HepG2 (cell line): ENCODE data around the gene PHKG2. TPM values are rescaled to one million over a fixed set of nuclear protein-coding genes. Genes with fewer than 3 reads are reported as not detected.
A peak's percentile ranks its signal among the peaks of the same experiment; 100 is the strongest.

Experiments used
- CEBPG ChIP-seq: IDR thresholded peaks from 2 replicates; pipeline ENCODE4 v1.6.1; 2016
- CHCHD3 ChIP-seq: sonication (generic); formaldehyde crosslinking; IDR thresholded peaks from 2 replicates; pipeline ENCODE4 v1.8.0; 2022; ENCODE audit warnings: mild to moderate bottlenecking, missing genetic modification reagents, moderate library complexity
- E2F1 ChIP-seq: sonication (generic); formaldehyde crosslinking; IDR thresholded peaks from 2 replicates; pipeline ENCODE4 v1.5.0; 2020; ENCODE audit warnings: missing genetic modification reagents
- EHMT2 ChIP-seq: fragments of 200-600 bp; sonication (generic); IDR thresholded peaks from 2 replicates; pipeline ENCODE4 v1.7.0; 2017; ENCODE audit warnings: antibody characterized with exemption, low read depth, low read length, borderline replicate concordance
- ETV5 ChIP-seq: IDR thresholded peaks from 2 replicates; pipeline ENCODE4 v1.6.1; 2018; ENCODE audit warnings: missing biosample characterization, missing genetic modification reagents, inconsistent platforms, borderline replicate concordance
- MAFK ChIP-seq, 2 experiments: IDR thresholded peaks in 1 of 2; conservative IDR thresholded peaks in 1 of 2; 2 replicates each; pipeline ENCODE4 v1.6.1; 2011; ENCODE audit warnings: improper control_type of control experiment in 2 of 2, low read length in 2 of 2
- PHB2 ChIP-seq: fragments of 450-650 bp; IDR thresholded peaks from 2 replicates; pipeline ENCODE4 v1.6.1; 2018; ENCODE audit not compliant: partially characterized antibody
- POLR2G ChIP-seq: fragments of 200-400 bp; formaldehyde crosslinking; IDR thresholded peaks from 2 replicates; pipeline ENCODE4 v1.6.1; 2018; ENCODE audit warnings: mild to moderate bottlenecking, low read depth, low read length, moderate library complexity
- RARA ChIP-seq: IDR thresholded peaks from 2 replicates; pipeline ENCODE4 v1.6.1; 2016; ENCODE audit warnings: missing genetic modification reagents, missing compliant biosample characterization
- SMAD9 ChIP-seq: sonication (generic); formaldehyde crosslinking; IDR thresholded peaks from 2 replicates; pipeline ENCODE4 v1.5.1; 2020; ENCODE audit warnings: mild to moderate bottlenecking, missing genetic modification reagents
- U2AF1 ChIP-seq: fragments of 200-400 bp; formaldehyde crosslinking; optimal IDR thresholded peaks from 2 replicates; pipeline ENCODE3; 2017; ENCODE audit warnings: mild to moderate bottlenecking, low read depth, low read length
- U2AF2 ChIP-seq: fragments of 200-400 bp; formaldehyde crosslinking; IDR thresholded peaks from 2 replicates; pipeline ENCODE4 v1.6.1; 2017; ENCODE audit warnings: low read depth, mild to moderate bottlenecking, low read length
- USF2 ChIP-seq, 2 experiments: sonication (generic) in 1 of 2; formaldehyde crosslinking in 1 of 2; IDR thresholded peaks; 2 replicates each; pipeline versions ENCODE4 v1.5.1 to v1.6.1; 2011 to 2020; ENCODE audit warnings: borderline replicate concordance in 1 of 2, low read depth in 1 of 2, low read length in 1 of 2, mild to moderate bottlenecking in 1 of 2, missing genetic modification reagents in 1 of 2, moderate library complexity in 1 of 2
- ZBTB26 ChIP-seq: IDR thresholded peaks from 2 replicates; pipeline ENCODE4 v1.6.1; 2016; ENCODE audit warnings: missing compliant biosample characterization, missing genetic modification reagents, borderline replicate concordance
- ZEB1 ChIP-seq: IDR thresholded peaks from 2 replicates; pipeline ENCODE4 v1.6.1; 2012; ENCODE audit warnings: mild to moderate bottlenecking, low read depth, inconsistent platforms; ENCODE audit not compliant: insufficient replicate concordance
- ZNF138 ChIP-seq: sonication (generic); formaldehyde crosslinking; IDR thresholded peaks from 2 replicates; pipeline ENCODE4 v1.5.0; 2020; ENCODE audit warnings: mild to moderate bottlenecking, low read depth, missing genetic modification reagents
- ZNF160 ChIP-seq: sonication (generic); formaldehyde crosslinking; IDR thresholded peaks from 2 replicates; pipeline ENCODE4 v1.8.0; 2022; ENCODE audit warnings: mild to moderate bottlenecking, inconsistent platforms, missing genetic modification reagents
- ZNF335 ChIP-seq: sonication (generic); formaldehyde crosslinking; IDR thresholded peaks from 2 replicates; pipeline ENCODE4 v1.4.0; 2020; ENCODE audit warnings: missing genetic modification reagents
- ZNF431 ChIP-seq: sonication (generic); formaldehyde crosslinking; IDR thresholded peaks from 2 replicates; pipeline ENCODE4 v1.9.0; 2022; ENCODE audit warnings: missing genetic modification reagents, low read depth, mild to moderate bottlenecking, borderline replicate concordance
- ZNF549 ChIP-seq: sonication (generic); formaldehyde crosslinking; IDR thresholded peaks from 2 replicates; pipeline ENCODE4 v1.5.0; 2020; ENCODE audit warnings: missing genetic modification reagents
- ZNF552 ChIP-seq: sonication (generic); formaldehyde crosslinking; IDR thresholded peaks from 2 replicates; pipeline ENCODE4 v1.9.0; 2022; ENCODE audit warnings: missing genetic modification reagents, mild to moderate bottlenecking, borderline replicate concordance
- ZNF597 ChIP-seq: sonication (generic); formaldehyde crosslinking; IDR thresholded peaks from 2 replicates; pipeline ENCODE4 v1.5.0; 2020; ENCODE audit warnings: missing genetic modification reagents
- ZSCAN9 ChIP-seq: IDR thresholded peaks from 2 replicates; pipeline ENCODE4 v1.6.1; 2016; ENCODE audit warnings: borderline replicate concordance
- polyA plus RNA-seq, 8 experiments: library from polyadenylated mRNA; depleted of rRNA in 3 of 8; stranded (reverse) in 7 of 8; unstranded in 1 of 8; fragments of >200 nt; fragmentation: Illumina TruSeq in 4 of 8; extraction: Trizol in 4 of 8; gene quantifications; 2 replicates each; pipeline versions ENCODE4 v1.2.1 to v1.2.3, GENCODE V29; 2011 to 2016; ENCODE audit warnings: low read depth in 4 of 8, missing spikeins in 1 of 8, mixed read lengths in 1 of 8; ENCODE audit not compliant: insufficient read depth in 1 of 8
- total RNA-seq, 5 experiments: library from RNA; depleted of rRNA; stranded (reverse); fragments of >200 nt; fragmentation: Illumina TruSeq; extraction: Trizol; gene quantifications; 2 replicates each; pipeline ENCODE4 v1.2.3, GENCODE V29; 2016; ENCODE audit warnings: low read depth in 1 of 5

The PHKG2 gene
- total and polyA plus RNA-seq, 2 of the 13 experiments (the other 11 are each of a cell fraction or from before 2014, with no cell fraction given): 37.4 to 42.1 TPM

- no peak; the same call in 1 of the 2 replicates for TF ChIP-seq SMAD9 (CRISPR knock-in tag)
- peak; percentile 78 for TF ChIP-seq ZSCAN9 (CRISPR knock-in tag)
- 0 out of 2 replicates have a peak, but pooled peaks have one; percentile 22 for TF ChIP-seq ZNF335
- no peak for TF ChIP-seq EHMT2
- TF ChIP-seq CHCHD3 (CRISPR knock-in tag): no peak
- 0 out of 2 replicates have a peak, but pooled peaks have one; percentile 23 for TF ChIP-seq RARA
- no peak; the same call in 1 of the 2 replicates for TF ChIP-seq ZBTB26 (CRISPR knock-in tag)
- TF ChIP-seq U2AF1: peak; percentile 87
- TF ChIP-seq ZNF138: peak; percentile 79; the same call in 1 of the 2 replicates
- peak; percentile 95 for TF ChIP-seq POLR2G
- peak; percentile 62 for TF ChIP-seq ZEB1
- peak; percentile 7; the same call in 1 of the 2 replicates for TF ChIP-seq ZNF160 (CRISPR knock-in tag)
- peak; percentile 76 for TF ChIP-seq E2F1
- TF ChIP-seq PHB2: no peak
- TF ChIP-seq ZNF431: no peak
- no peak; the same call in 1 of the 2 replicates for TF ChIP-seq CEBPG (CRISPR knock-in tag)
- no peak for TF ChIP-seq ZNF549 (CRISPR knock-in tag)
- TF ChIP-seq ZNF552 (CRISPR knock-in tag): no peak; the same call in 1 of the 2 replicates
- no peak for TF ChIP-seq U2AF2
- TF ChIP-seq USF2 (IDR thresholded peaks at IDR 0.05; ENCODE audit: low read depth, low read length): peak; percentile 97
- TF ChIP-seq USF2 (CRISPR knock-in tag; IDR thresholded peaks at IDR 0.05; ENCODE audit: borderline replicate concordance): peak; percentile 99
- TF ChIP-seq MAFK (conservative IDR thresholded peaks at IDR 0.05 in 1 of 2, IDR thresholded peaks at IDR 0.05 in 1 of 2; ENCODE audit: low read length in 2 of 2): 0 out of 4 replicates have a peak, but pooled peaks of 1 of the 2 experiments have one; percentile 1
- TF ChIP-seq ETV5 (CRISPR knock-in tag): peak; percentile 81; the same call in 1 of the 2 replicates
- no peak for TF ChIP-seq ZNF597 (CRISPR knock-in tag)
These were observed at the start of gene PHKG2 (continued) for GRCh38 chr16:30747799-30748633.
